Natural killer cell (primary cell): ENCODE measurements around the gene TMEM54. TPM values are rescaled to one million over a fixed set of nuclear protein-coding genes. Genes with fewer than 3 reads are reported as not detected.

Experiments
- ATAC-seq, 3 donors: fragments of 150-1000 bp in 2 of 3; fragments of 200-7000 bp in 1 of 3; cut with Tn5 transposase; 1 replicate in 1 of 3; 2 replicates in 2 of 3; pipeline ENCODE4 v1.10.0; 2021; ENCODE audit warnings: mild to moderate bottlenecking in 2 of 3, moderate library complexity in 2 of 3
- DNase-seq, 2 donors: peaks; one replicate each; pipeline versions ENCODE4 v3.0.0 to v3.0.0-alpha.2; 2013 to 2021; ENCODE audit warnings: mixed read lengths in 1 of 2
- H3K27ac ChIP-seq: one replicate; pipeline ENCODE4 v1.5.1; 2013; ENCODE audit warnings: mild to moderate bottlenecking, low read length
- H3K27me3 ChIP-seq: one replicate; pipeline ENCODE4 v1.6.1; 2013; ENCODE audit warnings: low read length; ENCODE audit not compliant: control insufficient read depth, insufficient read depth
- H3K36me3 ChIP-seq: one replicate; pipeline ENCODE4 v1.6.1; 2013; ENCODE audit warnings: low read length; ENCODE audit not compliant: control insufficient read depth, insufficient read depth
- H3K4me1 ChIP-seq: one replicate; pipeline ENCODE4 v1.6.1; 2013; ENCODE audit warnings: low read length; ENCODE audit not compliant: control insufficient read depth, insufficient read depth
- H3K4me3 ChIP-seq: one replicate; pipeline ENCODE4 v1.5.1; 2013; ENCODE audit warnings: low read length
- H3K9me3 ChIP-seq: one replicate; pipeline ENCODE4 v1.6.1; 2013; ENCODE audit warnings: low read length; ENCODE audit not compliant: control insufficient read depth, insufficient read depth
- H3K27ac Mint-ChIP-seq, 2 donors: one replicate each; pipeline ENCODE4 v1.8.0; 2022; ENCODE audit warnings: mild to moderate bottlenecking in 2 of 2, mixed read lengths in 2 of 2, moderate library complexity in 1 of 2
- H3K27me3 Mint-ChIP-seq, 2 donors: one replicate each; pipeline ENCODE4 v1.8.0; 2022; ENCODE audit warnings: low read depth in 2 of 2, mixed read lengths in 2 of 2
- H3K36me3 Mint-ChIP-seq: one replicate; pipeline ENCODE4 v1.8.0; 2022; ENCODE audit warnings: mixed read lengths
- H3K4me1 Mint-ChIP-seq, 2 donors: one replicate each; pipeline ENCODE4 v1.8.0; 2022; ENCODE audit warnings: mixed read lengths in 2 of 2
- H3K4me3 Mint-ChIP-seq: one replicate; pipeline ENCODE4 v1.8.0; 2022; ENCODE audit warnings: mild to moderate bottlenecking, moderate library complexity, mixed read lengths
- H3K9me3 Mint-ChIP-seq, 2 donors: one replicate each; pipeline ENCODE4 v1.8.0; 2022; ENCODE audit warnings: mixed read lengths in 2 of 2
- CTCF ChIP-seq: fragments of 200-600 bp; IDR thresholded peaks from one replicate; pipeline ENCODE4 v1.8.0; 2022; ENCODE audit warnings: antibody characterized with exemption
- WGBS: methylation state at CpG from one replicate; pipeline ENCODE4 v1.1.7; 2013; ENCODE audit warnings: missing lambda C conversion rate; ENCODE audit not compliant: insufficient coverage; 5-methylcytosine and 5-hydroxymethylcytosine counted together
- intact Hi-C: fragments of 100-400 bp; cut with micrococcal nuclease; formaldehyde crosslinking; loops from one replicate; pipeline ENCODE4 v1.14.2; 2022
- total RNA-seq, 4 donors: library from RNA; stranded (reverse); fragments of 120-200 nt in 1 of 4; gene quantifications; one replicate each; pipeline versions ENCODE4 v1.2.3 to v1.2.4, GENCODE V29; 2013 to 2022

Gene TMEM54
- total RNA-seq, 3 donors from 2014 or later (not counting 1 experiment from before 2014, with no cell fraction given) = not detected

- 89% methylated on average over 3 of the region's 3 CpGs for WGBS
- H3K27ac ChIP-seq = no peak overlapping the region
Observed at GRCh38 chr1:32933742-32934322, 32.6 kb upstream of the TMEM54 start.

GRCh38 chr1:32931760-32932159 is 30.6 kb upstream of the TMEM54 start:
- no peaks in the 10 kb centered on the region for H3K9me3 ChIP-seq
- no peaks in the 10 kb centered on the region for H3K27me3 ChIP-seq
- Mint-ChIP-seq H3K4me3 (no peak overlapping the region), H3K4me1 (peaks cover 0 to 7% of the 10 kb centered on the region in 2 donors), H3K27ac (no peak overlapping the region), H3K27me3 (peaks cover 0 to 5% of the 10 kb centered on the region in 2 donors), H3K36me3 (peaks cover under 1% of the 10 kb centered on the region), H3K9me3 (no peaks in the 10 kb centered on the region)
- no peaks in the 10 kb centered on the region for H3K4me1 ChIP-seq
- ATAC-seq = no peak
- TF ChIP-seq CTCF = no peak
- H3K27ac ChIP-seq = no peak overlapping the region
- intact Hi-C loops = loop anchor here (5.0 kb wide), 2 partner anchors 71 to 436 kb away; no protein-coding TSS in a partner anchor
- peaks cover 18% of the 10 kb centered on the region for H3K36me3 ChIP-seq
- no peak for DNase-seq
- WGBS = 96% methylated on average over 1 of the region's 1 CpG
- no peak overlapping the region for H3K4me3 ChIP-seq

More at GRCh38 chr1:32933742-32934322, 32.6 kb upstream of the TMEM54 start:
- no peaks in the 10 kb centered on the region for H3K4me1 ChIP-seq
- peaks cover 34% of the 10 kb centered on the region for H3K36me3 ChIP-seq
- DNase-seq (no peak), ATAC-seq (no peak)
- intact Hi-C loops = loop anchor here (1.0 to 5.0 kb wide), 4 partner anchors 68 to 433 kb away; no protein-coding TSS in a partner anchor
- Mint-ChIP-seq H3K9me3 (no peaks in the 10 kb centered on the region), H3K4me1 (peaks cover 0 to 11% of the 10 kb centered on the region in 2 donors), H3K36me3 (peaks cover 20% of the 10 kb centered on the region), H3K27ac (peak overlapping the region in 1 of 2 donors; percentile 42), H3K27me3 (no peaks in the 10 kb centered on the region), H3K4me3 (no peak overlapping the region)
- no peak for TF ChIP-seq CTCF
- H3K27me3 ChIP-seq = no peaks in the 10 kb centered on the region
- H3K9me3 ChIP-seq = no peaks in the 10 kb centered on the region
- H3K4me3 ChIP-seq = no peak overlapping the region

- no peak overlapping the region for H3K27ac ChIP-seq
- intact Hi-C loops = no loop called here
- H3K4me3 ChIP-seq = no peak overlapping the region
- WGBS = 89% methylated on average over 1 of the region's 2 CpGs
- H3K4me1 ChIP-seq = peaks cover 15% of the 10 kb centered on the region
- ATAC-seq (no peak), DNase-seq (no peak)
- H3K36me3 ChIP-seq = peaks cover 4% of the 10 kb centered on the region
- H3K9me3 Mint-ChIP-seq = no peaks in the 10 kb centered on the region
- H3K27ac Mint-ChIP-seq = no peak overlapping the region
- H3K27me3 ChIP-seq = peaks cover 18% of the 10 kb centered on the region
- peaks cover 7% of the 10 kb centered on the region for H3K36me3 Mint-ChIP-seq
- H3K27me3 Mint-ChIP-seq = peaks cover 19 to 24% of the 10 kb centered on the region in 2 donors
- H3K4me1 Mint-ChIP-seq = peaks cover 19 to 23% of the 10 kb centered on the region in 2 donors
- TF ChIP-seq CTCF = no peak
- no peaks in the 10 kb centered on the region for H3K9me3 ChIP-seq
- H3K4me3 Mint-ChIP-seq = no peak overlapping the region
Observed at GRCh38 chr1:32929366-32929765, 28.2 kb upstream of the TMEM54 start.

- H3K9me3 ChIP-seq = no peaks in the 10 kb centered on the region
- no peak overlapping the region for H3K4me3 ChIP-seq
- H3K4me1 ChIP-seq = peaks cover 15% of the 10 kb centered on the region
- intact Hi-C loops = no loop called here
- H3K27ac Mint-ChIP-seq = no peak overlapping the region
- DNase-seq = no peak
- 81% methylated on average over 6 of the region's 8 CpGs for WGBS
- H3K36me3 ChIP-seq = peaks cover 1% of the 10 kb centered on the region
- H3K9me3 Mint-ChIP-seq = no peaks in the 10 kb centered on the region
- H3K4me3 Mint-ChIP-seq = no peak overlapping the region
- H3K36me3 Mint-ChIP-seq = peaks cover 7% of the 10 kb centered on the region
- H3K27ac ChIP-seq = no peak overlapping the region
- peaks cover 24% of the 10 kb centered on the region for H3K27me3 ChIP-seq
- peaks cover 25 to 30% of the 10 kb centered on the region in 2 donors for H3K27me3 Mint-ChIP-seq
- no peak for TF ChIP-seq CTCF
- no peak for ATAC-seq
- peaks cover 22 to 26% of the 10 kb centered on the region in 2 donors for H3K4me1 Mint-ChIP-seq
Observed at GRCh38 chr1:32928715-32929114, 27.5 kb upstream of the TMEM54 start.
